K562 (cell line): ENCODE measurements around the gene FAM193A. TPM values are rescaled to one million over a fixed set of nuclear protein-coding genes. Genes with fewer than 3 reads are reported as not detected.

Source experiments
- ATAC-seq: fragments of 200-7000 bp; cut with Tn5 transposase; 3 replicates; pipeline ENCODE4 v1.9.1; 2020; ENCODE audit warnings: moderate library complexity
- BruUV-seq: library from RNA; stranded (reverse); fragments of 400-500 nt; replicated peaks from 2 replicates; lab custom pipeline; 2021; lab: Mats Ljungman, UMichigan
- CTCF ChIA-PET: fragments of 300-600 bp; formaldehyde crosslinking; extraction: SDS; loops from one replicate; lab custom pipeline; 2021; ENCODE audit warnings: low intra/inter-chr PET ratio; lab: Yijun Ruan, JAX
- POLR2A ChIA-PET: fragments of 300-600, 350-650 bp; sonication (Branson Sonifier 250); formaldehyde crosslinking; extraction: SDS; loops from one replicate; lab custom pipeline; 2021; ENCODE audit warnings: antibody characterized with exemption, inconsistent platforms; lab: Yijun Ruan, JAX
- DNase-seq, 4 experiments: peaks; one replicate each; pipeline versions ENCODE4 v3.0.0 to v3.0.0-alpha.2; 2011 to 2018; ENCODE audit warnings: low spot score in 3 of 4, mixed read lengths in 3 of 4; ENCODE audit errors: extremely low read depth in 1 of 4
- FAIRE-seq: peaks from 2 replicates; lab custom pipeline; 2011; peaks lifted over from hg19 to GRCh38; lab: Jason Lieb, UNC
- H2AFZ ChIP-seq: 2 replicates; pipeline ENCODE4 v1.6.0; 2011; ENCODE audit warnings: low read depth, low read length, control low read depth, inconsistent platforms
- H3K27ac ChIP-seq: fragments of 200-600 bp; 3 replicates; pipeline ENCODE4 v1.8.0; 2011; ENCODE audit warnings: low read depth, mild to moderate bottlenecking, control low read depth, inconsistent platforms, low read length, moderate library complexity, mixed read lengths; ENCODE audit errors: extremely low read depth
- H3K27me3 ChIP-seq, 2 experiments: fragments of 300-600 bp in 1 of 2; 2 replicates in 1 of 2; 3 replicates in 1 of 2; pipeline versions ENCODE4 v1.6.0 to v1.8.0; 2011; ENCODE audit warnings: inconsistent platforms in 2 of 2, low read length in 2 of 2, mild to moderate bottlenecking in 1 of 2, mixed read lengths in 1 of 2, moderate library complexity in 1 of 2; ENCODE audit not compliant: control insufficient read depth in 2 of 2, insufficient read depth in 2 of 2
- H3K36me3 ChIP-seq: fragments of 300-600 bp; 3 replicates; pipeline ENCODE4 v1.8.0; 2011; ENCODE audit warnings: mild to moderate bottlenecking, low read length, inconsistent platforms; ENCODE audit not compliant: control insufficient read depth, insufficient read depth
- H3K4me1 ChIP-seq, 2 experiments: fragments of 200-600 bp in 1 of 2; replicated peaks in 1 of 2; 2 replicates in 1 of 2; 3 replicates in 1 of 2; pipeline versions ENCODE4 v1.5.1 to v1.8.0; 2011; ENCODE audit warnings: inconsistent platforms in 2 of 2, low read length in 2 of 2, mild to moderate bottlenecking in 1 of 2, mixed read lengths in 1 of 2, moderate library complexity in 1 of 2; ENCODE audit not compliant: control insufficient read depth in 2 of 2, insufficient read depth in 2 of 2
- H3K4me2 ChIP-seq: 2 replicates; pipeline ENCODE4 v1.6.1; 2011; ENCODE audit warnings: low read length, control low read depth, inconsistent platforms, mixed read lengths; ENCODE audit not compliant: insufficient read depth
- H3K4me3 ChIP-seq: fragments of 200-600 bp; sonication (generic), shearing (Covaris generic); 2 replicates; pipeline ENCODE4 v1.5.1; 2016; ENCODE audit warnings: control low read depth, inconsistent platforms
- H3K79me2 ChIP-seq: fragments of 200-600 bp; 3 replicates; pipeline ENCODE4 v1.8.0; 2011; ENCODE audit warnings: low read length, inconsistent platforms; ENCODE audit not compliant: control insufficient read depth, insufficient read depth
- H3K9ac ChIP-seq, 2 experiments: 2 replicates each; pipeline versions ENCODE4 v1.6.0 to v1.6.1; 2011; ENCODE audit warnings: low read depth in 2 of 2, low read length in 2 of 2, control low read depth in 1 of 2, inconsistent platforms in 1 of 2, mild to moderate bottlenecking in 1 of 2, mixed read lengths in 1 of 2; ENCODE audit not compliant: insufficient read depth in 1 of 2
- H3K9me1 ChIP-seq: one replicate; pipeline ENCODE4 v1.6.0; 2011; ENCODE audit warnings: inconsistent platforms, mild to moderate bottlenecking, low read length, moderate library complexity; ENCODE audit not compliant: control insufficient read depth, insufficient read depth
- H3K9me3 ChIP-seq: replicated peaks from 2 replicates; pipeline ENCODE4 v1.5.1; 2011; ENCODE audit warnings: low read depth, low read length, inconsistent platforms; ENCODE audit not compliant: control insufficient read depth, insufficient read depth
- H4K20me1 ChIP-seq: replicated peaks from 2 replicates; pipeline ENCODE4 v1.6.1; 2011; ENCODE audit warnings: low read length, inconsistent platforms, mixed read lengths; ENCODE audit not compliant: control insufficient read depth, insufficient read depth
- CBFA2T3 ChIP-seq: fragments of 450-650 bp; IDR thresholded peaks from 2 replicates; pipeline ENCODE4 v1.6.1; 2017
- TAL1 ChIP-seq: fragments of 450-650 bp; IDR thresholded peaks from 2 replicates; pipeline ENCODE4 v1.6.1; 2016; ENCODE audit warnings: mild to moderate bottlenecking
- WGBS: fragments of 100-300 bp; shearing (Covaris generic); methylation state at CpG from one replicate; pipeline ENCODE4 v1.1.6; 2016; ENCODE audit warnings: low coverage, mixed read lengths; ENCODE audit not compliant: insufficient coverage; ENCODE audit errors: missing lambda C conversion rate; 5-methylcytosine and 5-hydroxymethylcytosine counted together
- in situ Hi-C: fragments of 300-500 bp; cut with MboI; formaldehyde crosslinking; loops from 4 replicates; pipeline ENCODE4 v1.15.0; 2018; ENCODE audit warnings: inconsistent platforms, mixed read lengths
- intact Hi-C: fragments of 100-400 bp; cut with micrococcal nuclease; formaldehyde crosslinking; loops from 2 replicates; pipeline ENCODE4 v1.14.2; 2022
- polyA plus RNA-seq, 8 experiments: library from polyadenylated mRNA; depleted of rRNA in 4 of 8; stranded (reverse) in 5 of 8; unstranded in 3 of 8; fragments of >200 nt; fragmentation: Nextera tagmentation in 2 of 8; fragmentation: Illumina TruSeq in 1 of 8; extraction: Ambion mirVana in 2 of 8; extraction: Trizol in 1 of 8; gene quantifications; 2 replicates each; pipeline versions ENCODE4 v1.2.1 to v1.2.3, GENCODE V29; 2011 to 2014; ENCODE audit warnings: inconsistent platforms in 1 of 8, missing spikeins in 1 of 8
- total RNA-seq, 7 experiments: library from RNA; depleted of rRNA in 6 of 7; stranded (reverse); fragments of >200 nt in 6 of 7; fragmentation: Illumina TruSeq in 2 of 7; extraction: Trizol in 2 of 7; gene quantifications; 2 replicates each; pipeline versions ENCODE4 v1.2.1 to v1.2.3, GENCODE V29; 2011 to 2021; ENCODE audit warnings: low replicate concordance in 1 of 7
- TF ChIP-seq, protein P1 (sequence below), 3 experiments: fragments of 200-800 bp in 1 of 3; fragments of 250-450 bp in 1 of 3; fragments of 450-650 bp in 1 of 3; sonication (Bioruptor Pico) in 1 of 3; sonication (Bioruptor generic) in 1 of 3; formaldehyde crosslinking in 1 of 3; IDR thresholded peaks; 2 replicates each; pipeline versions ENCODE4 v1.6.1 to v1.8.0; 2016 to 2022; ENCODE audit warnings: mild to moderate bottlenecking in 2 of 3, missing genetic modification characterization in 2 of 3, missing compliant biosample characterization in 1 of 3, moderate library complexity in 1 of 3

Gene FAM193A
- total and polyA plus RNA-seq, 9 of the 15 experiments (the other 6 are each of a cell fraction or from before 2014, with no cell fraction given): 0.46 to 24.6 (median 9.6) TPM

DNA sequence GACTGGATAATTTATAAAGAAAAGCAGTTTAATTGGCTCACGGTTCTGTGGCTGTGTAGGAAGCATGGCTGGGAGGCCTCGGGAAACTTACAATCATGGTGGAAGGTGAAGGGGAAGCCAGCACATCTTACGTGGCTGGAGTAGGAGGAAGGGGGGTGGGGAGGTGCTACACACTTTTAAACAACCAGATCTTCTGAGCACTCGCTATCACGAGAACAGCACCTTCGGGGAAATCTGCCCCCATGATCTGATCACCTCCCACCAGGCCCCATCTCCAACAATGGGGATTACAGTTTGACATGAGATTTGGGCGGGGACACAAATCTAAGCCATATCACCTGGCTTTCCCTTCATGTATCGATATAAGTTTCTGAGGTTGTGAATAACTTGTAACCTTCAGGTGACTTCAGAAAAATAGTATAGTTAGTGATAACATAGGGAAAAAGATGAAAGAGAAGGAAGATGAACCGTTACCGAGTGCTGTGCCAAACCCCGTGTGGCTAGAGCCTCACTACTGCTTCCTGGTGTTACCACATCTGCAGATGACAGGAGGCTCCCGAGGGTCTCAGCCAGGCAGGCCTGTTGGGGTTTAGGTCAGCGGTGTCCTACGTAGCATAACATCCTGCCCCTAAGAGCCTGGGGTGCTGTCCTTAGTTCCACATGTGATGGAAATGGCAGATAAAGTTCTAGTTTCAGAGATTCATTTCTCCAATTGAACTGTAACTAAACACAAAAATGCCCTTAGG, 116.1 kb downstream of the FAM193A start:
- H3K4me3 ChIP-seq: no peak overlapping the region
- intact Hi-C loops: no loop called here
- H3K27ac ChIP-seq: no peak overlapping the region
- no peaks in the 10 kb centered on the region for H3K79me2 ChIP-seq
- H3K4me1 ChIP-seq: peaks cover 2 to 11% of the 10 kb centered on the region in 2 experiments; a peak in 3 of 5 replicates
- no peak overlapping the region for H2AFZ ChIP-seq
- H4K20me1 ChIP-seq: 0 out of 2 replicates have a peak, but pooled peaks cover 3% of the 10 kb centered on the region
- in situ Hi-C loops: no loop called here
- TF ChIP-seq TAL1: 0 out of 2 replicates have a peak, but pooled peaks have one; percentile 18
- TF ChIP-seq CBFA2T3: peak; percentile 56
- TF ChIP-seq, protein P1, sequence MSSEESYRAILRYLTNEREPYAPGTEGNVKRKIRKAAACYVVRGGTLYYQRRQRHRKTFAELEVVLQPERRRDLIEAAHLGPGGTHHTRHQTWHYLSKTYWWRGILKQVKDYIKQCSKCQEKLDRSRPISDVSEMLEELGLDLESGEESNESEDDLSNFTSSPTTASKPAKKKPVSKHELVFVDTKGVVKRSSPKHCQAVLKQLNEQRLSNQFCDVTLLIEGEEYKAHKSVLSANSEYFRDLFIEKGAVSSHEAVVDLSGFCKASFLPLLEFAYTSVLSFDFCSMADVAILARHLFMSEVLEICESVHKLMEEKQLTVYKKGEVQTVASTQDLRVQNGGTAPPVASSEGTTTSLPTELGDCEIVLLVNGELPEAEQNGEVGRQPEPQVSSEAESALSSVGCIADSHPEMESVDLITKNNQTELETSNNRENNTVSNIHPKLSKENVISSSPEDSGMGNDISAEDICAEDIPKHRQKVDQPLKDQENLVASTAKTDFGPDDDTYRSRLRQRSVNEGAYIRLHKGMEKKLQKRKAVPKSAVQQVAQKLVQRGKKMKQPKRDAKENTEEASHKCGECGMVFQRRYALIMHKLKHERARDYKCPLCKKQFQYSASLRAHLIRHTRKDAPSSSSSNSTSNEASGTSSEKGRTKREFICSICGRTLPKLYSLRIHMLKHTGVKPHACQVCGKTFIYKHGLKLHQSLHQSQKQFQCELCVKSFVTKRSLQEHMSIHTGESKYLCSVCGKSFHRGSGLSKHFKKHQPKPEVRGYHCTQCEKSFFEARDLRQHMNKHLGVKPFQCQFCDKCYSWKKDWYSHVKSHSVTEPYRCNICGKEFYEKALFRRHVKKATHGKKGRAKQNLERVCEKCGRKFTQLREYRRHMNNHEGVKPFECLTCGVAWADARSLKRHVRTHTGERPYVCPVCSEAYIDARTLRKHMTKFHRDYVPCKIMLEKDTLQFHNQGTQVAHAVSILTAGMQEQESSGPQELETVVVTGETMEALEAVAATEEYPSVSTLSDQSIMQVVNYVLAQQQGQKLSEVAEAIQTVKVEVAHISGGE (CRISPR knock-in tag; IDR thresholded peaks at IDR 0.05): no peak
- ChIA-PET POLR2A (no interaction called here), CTCF (no interaction called here)
- DNase-seq (peak in 1 of 4 experiments; percentile 11), ATAC-seq (peak; percentile 24; the same call in 1 of the 3 replicates), FAIRE-seq (no peak)
- WGBS: 62% methylated on average over 14 of the region's 14 CpGs
- no peaks in the 10 kb centered on the region for H3K9me1 ChIP-seq
- no peak overlapping the region for H3K9ac ChIP-seq
- no peaks in the 10 kb centered on the region for H3K9me3 ChIP-seq
- TSS peak; percentile 8 for BruUV-seq
- no peak overlapping the region for H3K4me2 ChIP-seq
- H3K36me3 ChIP-seq: peaks cover 70% of the 10 kb centered on the region
- H3K27me3 ChIP-seq: no peaks in the 10 kb centered on the region
